DOHH2 (cell line): ENCODE measurements around the gene POLDIP2.

Source experiments
- CTCF ChIP-seq: fragments of 200-600 bp; sonication (generic); IDR thresholded peaks from one replicate; pipeline ENCODE4 v1.5.1; 2014; ENCODE audit warnings: antibody characterized with exemption, mild to moderate bottlenecking, low read depth, low read length; ENCODE audit not compliant: poor library complexity, severe bottlenecking
- EZH2phosphoT487 ChIP-seq: fragments of 200-600 bp; sonication (generic); IDR thresholded peaks from 2 replicates; pipeline ENCODE4 v1.6.1; 2017; ENCODE audit warnings: borderline replicate concordance, mild to moderate bottlenecking, antibody characterized with exemption, low read length, moderate library complexity, mixed read lengths

- TF ChIP-seq CTCF (no peak), EZH2phosphoT487 (no peak)
Measured at GRCh38 chr17:28364665-28365363, 7.5 kb upstream of the POLDIP2 start, which contains the start of gene SEBOX.
